Mucosa of stomach (tissue), 1 donor: Measurements from ENCODE around the gene CALML4.
"Not testable (repeated sequence)": the region's sequence is repeated elsewhere in the genome, so short reads cannot be mapped to it uniquely, and the experiment has no call there.

Source experiments
- H3K27me3 ChIP-seq: one replicate; pipeline ENCODE4 v1.7.0; 2013; ENCODE audit warnings: mild to moderate bottlenecking, low read length; ENCODE audit not compliant: control insufficient read depth, insufficient read depth
- H3K36me3 ChIP-seq: one replicate; pipeline ENCODE4 v1.7.0; 2013; ENCODE audit warnings: low read length; ENCODE audit not compliant: control insufficient read depth, insufficient read depth
- H3K4me1 ChIP-seq: one replicate; pipeline ENCODE4 v1.7.0; 2013; ENCODE audit warnings: mild to moderate bottlenecking, low read length; ENCODE audit not compliant: control insufficient read depth, insufficient read depth
- H3K4me3 ChIP-seq: one replicate; pipeline ENCODE4 v1.7.0; 2013; ENCODE audit warnings: low read length
- H3K9ac ChIP-seq: one replicate; pipeline ENCODE4 v1.7.0; 2013; ENCODE audit warnings: mild to moderate bottlenecking, low read length, moderate library complexity
- H3K9me3 ChIP-seq: one replicate; pipeline ENCODE4 v1.7.0; 2013; ENCODE audit warnings: mild to moderate bottlenecking, low read length, moderate library complexity; ENCODE audit not compliant: control insufficient read depth
- donor health status: Pancreatic carcinoma.

CALML4 gene

DNA sequence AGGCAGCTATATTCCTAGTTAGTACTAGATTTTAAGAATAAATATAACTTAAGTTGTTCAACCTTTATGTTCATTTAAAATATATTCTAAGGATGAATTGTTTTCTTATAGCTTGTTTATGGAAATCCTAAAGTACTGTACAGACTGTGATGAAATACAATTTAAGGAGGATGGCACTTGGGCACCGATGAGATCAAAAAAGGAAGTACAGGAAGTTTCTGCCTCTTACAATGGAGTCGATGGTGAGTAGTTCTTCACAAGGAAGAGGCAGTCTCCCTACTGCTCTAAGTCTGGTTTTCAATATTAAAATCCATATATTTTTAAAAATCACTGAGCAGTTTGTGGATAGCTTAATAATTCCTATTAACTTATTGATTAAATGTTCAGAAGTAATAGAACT is 29.6 kb downstream of the CALML4 start:
- Histone ChIP-seq H3K27me3 (no peaks in the 10 kb centered on the region), H3K36me3 (peaks cover 5% of the 10 kb centered on the region), H3K9ac (no peak overlapping the region), H3K9me3 (no peaks in the 10 kb centered on the region), H3K4me3 (no peak overlapping the region), H3K4me1 (no peaks in the 10 kb centered on the region)

DNA sequence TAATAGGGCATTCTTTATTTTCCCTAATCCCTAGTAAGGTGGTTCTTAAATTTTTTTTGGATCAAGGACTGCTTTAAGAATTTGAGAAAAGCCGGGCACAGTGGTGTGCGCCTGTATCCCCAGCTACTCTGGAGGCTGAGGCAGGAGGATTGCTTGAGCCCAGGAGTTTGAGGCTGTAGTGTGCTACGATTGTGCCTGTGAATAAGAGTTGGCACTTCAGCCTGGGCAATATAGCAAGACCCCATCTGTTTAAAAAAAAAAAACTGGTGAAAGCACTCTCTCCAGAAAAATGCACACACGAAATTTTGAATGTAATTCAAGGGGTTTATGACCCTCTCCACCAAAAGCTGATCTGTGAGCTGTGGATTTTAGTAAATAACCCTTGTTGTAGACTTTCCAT is 32.0 kb downstream of the CALML4 start:
- no peaks in the 10 kb centered on the region for H3K9me3 ChIP-seq
- no peak overlapping the region for H3K9ac ChIP-seq
- no peaks in the 10 kb centered on the region for H3K27me3 ChIP-seq
- peaks cover 5% of the 10 kb centered on the region for H3K36me3 ChIP-seq
- no peak overlapping the region for H3K4me3 ChIP-seq
- no peaks in the 10 kb centered on the region for H3K4me1 ChIP-seq

DNA sequence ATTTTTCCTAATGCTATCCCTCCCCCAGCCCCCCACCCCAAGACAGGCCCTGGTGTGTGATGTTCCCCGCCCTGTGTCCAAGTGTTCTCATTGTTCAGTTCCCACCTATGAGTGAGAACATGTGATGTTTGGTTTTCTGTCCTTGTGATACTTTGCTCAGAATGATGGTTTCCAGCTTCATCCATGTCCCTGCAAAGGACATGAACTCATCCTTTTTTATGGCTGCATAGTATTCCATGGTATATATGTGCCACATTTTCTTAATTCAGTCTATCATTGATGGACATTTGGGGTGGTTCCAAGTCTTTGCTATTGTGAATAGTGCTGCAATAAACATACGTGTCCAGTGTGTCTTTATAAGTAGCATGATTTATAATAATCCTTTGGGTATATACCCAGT is 33.1 kb downstream of the CALML4 start:
- not testable (repeated sequence) for H3K4me3 ChIP-seq, H3K27me3 ChIP-seq, H3K9ac ChIP-seq, H3K9me3 ChIP-seq, H3K36me3 ChIP-seq, H3K4me1 ChIP-seq

DNA sequence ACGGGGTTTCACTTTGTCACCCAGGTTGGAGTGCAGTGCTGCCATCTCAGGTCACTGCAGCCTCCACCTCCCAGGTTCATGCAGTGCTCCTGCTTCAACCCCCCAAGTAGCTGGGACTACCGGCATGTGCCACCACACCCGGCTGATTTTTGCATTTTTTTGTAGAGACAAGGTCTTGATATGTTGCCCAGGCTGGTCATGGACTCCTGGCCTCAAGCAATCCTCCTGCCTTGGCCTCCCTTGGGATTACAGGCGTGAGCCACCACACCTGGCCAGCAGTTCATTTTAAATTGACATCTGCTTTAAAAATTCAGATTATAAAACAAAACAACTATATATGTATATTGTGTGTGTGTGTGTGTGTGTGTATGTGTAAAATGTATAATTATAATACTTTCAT is 38.3 kb downstream of the CALML4 start:
- H3K4me1 ChIP-seq = no peaks in the 10 kb centered on the region

DNA sequence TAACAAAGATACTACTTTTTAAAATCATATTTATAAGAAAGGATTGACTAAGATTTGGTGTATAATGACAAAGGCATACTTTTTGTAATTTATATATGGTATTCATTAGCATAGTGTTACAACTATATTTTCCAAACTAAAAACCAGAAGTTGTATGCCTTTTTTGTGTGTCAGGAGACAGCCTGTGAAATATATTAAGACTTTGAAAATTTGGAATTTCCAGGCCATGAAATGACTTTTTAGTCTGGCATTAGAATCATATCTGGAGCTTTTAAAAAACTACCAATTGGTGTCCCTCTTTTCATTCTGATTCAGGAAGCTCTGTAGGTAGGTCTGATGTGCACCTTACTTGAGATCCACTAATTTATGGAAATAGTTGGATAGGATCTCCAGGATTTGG is 41.9 kb downstream of the CALML4 start:
- Histone ChIP-seq H3K4me3 (no peak overlapping the region), H3K27me3 (no peaks in the 10 kb centered on the region), H3K9me3 (no peaks in the 10 kb centered on the region), H3K9ac (no peak overlapping the region), H3K4me1 (no peaks in the 10 kb centered on the region), H3K36me3 (no peaks in the 10 kb centered on the region)

More for the DNA sequence above, 38.3 kb downstream of the CALML4 start:
- H3K4me3 ChIP-seq = no peak overlapping the region
- H3K9ac ChIP-seq = no peak overlapping the region
- no peaks in the 10 kb centered on the region for H3K9me3 ChIP-seq
- no peaks in the 10 kb centered on the region for H3K36me3 ChIP-seq
- no peaks in the 10 kb centered on the region for H3K27me3 ChIP-seq

DNA sequence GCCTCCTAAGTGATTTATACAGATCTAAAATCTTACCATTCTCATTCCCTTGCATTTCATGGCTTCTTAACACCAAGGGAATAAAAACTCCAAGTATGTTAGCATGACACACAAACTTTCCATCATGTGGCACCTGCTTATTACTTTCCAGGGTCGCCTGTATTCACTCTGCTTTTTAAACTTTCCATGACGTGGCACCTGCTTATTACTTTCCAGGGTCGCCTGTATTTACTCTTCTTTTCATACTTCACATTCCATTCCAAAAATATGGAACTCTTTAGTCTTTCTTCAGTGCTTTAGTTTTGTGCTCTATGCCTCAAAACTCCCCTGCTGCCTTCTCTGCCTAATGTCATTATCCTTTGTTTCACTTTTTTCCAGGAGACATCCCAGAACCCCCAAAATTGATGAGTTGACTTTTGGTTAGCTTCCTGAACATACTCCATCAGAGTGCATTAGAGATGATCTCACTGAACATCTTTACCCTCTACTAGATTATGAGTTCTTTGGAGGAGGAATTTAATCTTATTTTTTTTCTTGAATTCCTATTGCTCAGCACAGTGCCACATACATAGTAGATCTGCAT is 47.0 kb downstream of the CALML4 start:
- no peaks in the 10 kb centered on the region for H3K36me3 ChIP-seq
- no peaks in the 10 kb centered on the region for H3K4me1 ChIP-seq
- H3K9ac ChIP-seq = no peak overlapping the region
- no peak overlapping the region for H3K4me3 ChIP-seq
- no peaks in the 10 kb centered on the region for H3K9me3 ChIP-seq
- no peaks in the 10 kb centered on the region for H3K27me3 ChIP-seq

DNA sequence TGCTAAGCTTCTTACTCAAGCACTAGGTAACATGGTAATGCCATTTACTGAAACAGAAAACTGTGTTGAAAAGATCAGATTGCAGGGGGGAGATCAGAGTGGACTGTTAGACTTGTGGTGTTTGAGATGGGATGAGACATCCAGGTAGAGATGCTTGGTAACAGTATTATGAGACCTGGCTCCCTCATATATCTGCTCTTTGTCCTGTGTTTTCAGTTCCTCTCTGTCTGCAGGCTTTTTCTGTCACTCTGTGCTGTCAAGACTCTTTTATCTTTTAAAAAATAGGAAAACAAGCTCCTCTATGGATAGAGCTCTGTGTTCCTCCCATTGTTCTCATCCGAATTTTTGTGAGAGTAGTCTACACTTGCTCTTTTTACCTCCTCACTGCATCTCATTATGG is 48.1 kb downstream of the CALML4 start:
- Histone ChIP-seq H3K9ac (no peak overlapping the region), H3K4me1 (no peaks in the 10 kb centered on the region), H3K27me3 (no peaks in the 10 kb centered on the region), H3K4me3 (no peak overlapping the region), H3K36me3 (no peaks in the 10 kb centered on the region), H3K9me3 (no peaks in the 10 kb centered on the region)

DNA sequence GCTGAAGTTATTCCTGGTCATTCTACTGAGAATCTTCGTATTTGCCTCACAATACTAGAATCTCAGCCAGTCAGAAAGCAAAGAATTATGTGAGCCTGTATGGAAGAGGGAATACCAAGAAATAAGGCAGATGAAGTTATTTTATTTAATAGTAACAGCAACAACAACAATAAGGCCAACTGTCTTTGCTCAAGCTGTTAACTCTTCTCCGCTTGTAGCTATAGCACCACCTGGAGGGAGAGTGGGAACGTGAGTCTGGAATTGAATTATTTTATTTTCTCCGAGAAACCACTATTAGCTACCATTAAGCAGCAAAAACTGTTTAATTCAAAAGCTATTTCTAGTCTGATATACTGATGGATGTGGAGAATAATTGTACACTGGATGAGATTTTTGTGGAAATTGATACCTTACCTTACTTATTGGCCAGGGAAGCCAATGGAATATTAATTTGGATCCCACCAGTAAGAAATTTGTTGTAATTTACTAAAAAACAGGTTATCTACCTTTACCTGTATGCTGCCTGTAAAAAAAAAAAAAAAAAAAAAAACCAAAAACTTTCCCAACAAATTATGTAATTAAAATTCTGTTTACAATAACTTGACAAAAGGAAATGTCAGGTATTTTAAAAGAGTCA is 50.1 kb downstream of the CALML4 start:
- no peaks in the 10 kb centered on the region for H3K9me3 ChIP-seq
- H3K27me3 ChIP-seq = no peaks in the 10 kb centered on the region
- H3K4me3 ChIP-seq = no peak overlapping the region
- H3K4me1 ChIP-seq = no peaks in the 10 kb centered on the region
- H3K36me3 ChIP-seq = no peaks in the 10 kb centered on the region
- no peak overlapping the region for H3K9ac ChIP-seq

DNA sequence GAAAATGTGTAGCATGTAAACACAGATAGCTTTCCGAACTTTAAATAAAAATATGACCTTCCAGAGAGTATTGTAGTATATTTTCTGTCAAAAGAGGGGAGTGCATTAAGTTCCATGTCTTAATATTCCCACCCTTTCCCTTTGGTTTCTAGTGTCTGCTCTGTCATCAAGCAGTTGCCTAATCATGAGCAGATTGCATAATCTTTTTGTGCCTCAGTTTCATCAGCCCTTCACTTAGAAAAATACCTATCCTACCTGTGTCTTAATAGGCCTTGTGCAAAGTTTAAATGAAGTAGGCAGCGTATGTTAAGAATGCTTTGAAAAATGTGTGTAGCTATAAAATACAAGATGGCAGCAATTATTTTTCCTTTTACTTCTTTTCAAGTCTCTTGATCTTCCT is 52.8 kb downstream of the CALML4 start:
- H3K9ac ChIP-seq = no peak overlapping the region
- no peaks in the 10 kb centered on the region for H3K27me3 ChIP-seq
- H3K4me1 ChIP-seq = no peaks in the 10 kb centered on the region
- H3K4me3 ChIP-seq = no peak overlapping the region
- no peaks in the 10 kb centered on the region for H3K9me3 ChIP-seq
- no peaks in the 10 kb centered on the region for H3K36me3 ChIP-seq

DNA sequence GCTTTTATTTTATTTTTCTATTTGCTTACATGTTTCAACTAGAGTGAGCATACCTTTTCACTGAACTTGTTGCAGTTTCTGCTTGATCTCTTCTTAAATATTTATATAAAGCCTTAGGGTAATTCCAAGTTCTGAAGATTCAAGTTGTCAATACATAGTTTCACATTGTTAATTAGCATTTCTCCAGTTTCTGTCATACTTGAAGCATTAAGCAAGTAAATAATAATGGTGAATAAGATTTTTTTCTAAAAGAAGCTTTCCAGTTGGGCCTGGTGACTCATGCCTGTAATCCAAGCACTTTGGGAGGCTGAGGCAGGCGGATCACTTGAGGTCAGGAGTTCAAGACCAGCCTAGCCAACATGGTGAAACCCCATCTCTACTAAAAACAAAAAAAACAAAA is 53.9 kb downstream of the CALML4 start:
- H3K9ac ChIP-seq = no peak overlapping the region
- H3K4me1 ChIP-seq = no peaks in the 10 kb centered on the region
- no peaks in the 10 kb centered on the region for H3K9me3 ChIP-seq
- H3K36me3 ChIP-seq = no peaks in the 10 kb centered on the region
- H3K4me3 ChIP-seq = no peak overlapping the region
- no peaks in the 10 kb centered on the region for H3K27me3 ChIP-seq

DNA sequence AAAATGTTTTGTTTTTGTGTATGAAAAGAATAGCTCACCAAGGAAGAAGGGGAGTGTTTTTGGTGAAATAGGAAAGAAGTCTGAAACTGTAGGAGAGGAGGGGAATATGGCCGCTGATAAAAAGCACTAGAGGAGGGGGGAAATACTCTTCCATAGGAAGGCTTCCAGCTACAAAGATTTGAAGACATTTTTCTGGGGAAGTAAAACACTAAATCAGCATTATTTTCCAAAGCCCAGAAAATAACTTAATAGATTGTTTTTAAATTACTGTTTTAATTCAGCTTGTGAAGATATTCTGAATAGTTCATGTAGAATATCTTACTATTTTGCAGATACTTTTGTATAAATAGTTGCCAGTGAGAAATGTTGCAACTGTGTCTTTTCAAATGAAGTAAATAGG is 54.9 kb downstream of the CALML4 start:
- H3K27me3 ChIP-seq = no peaks in the 10 kb centered on the region
- no peaks in the 10 kb centered on the region for H3K9me3 ChIP-seq
- H3K4me3 ChIP-seq = no peak overlapping the region
- H3K4me1 ChIP-seq = no peaks in the 10 kb centered on the region
- no peaks in the 10 kb centered on the region for H3K36me3 ChIP-seq
- no peak overlapping the region for H3K9ac ChIP-seq

DNA sequence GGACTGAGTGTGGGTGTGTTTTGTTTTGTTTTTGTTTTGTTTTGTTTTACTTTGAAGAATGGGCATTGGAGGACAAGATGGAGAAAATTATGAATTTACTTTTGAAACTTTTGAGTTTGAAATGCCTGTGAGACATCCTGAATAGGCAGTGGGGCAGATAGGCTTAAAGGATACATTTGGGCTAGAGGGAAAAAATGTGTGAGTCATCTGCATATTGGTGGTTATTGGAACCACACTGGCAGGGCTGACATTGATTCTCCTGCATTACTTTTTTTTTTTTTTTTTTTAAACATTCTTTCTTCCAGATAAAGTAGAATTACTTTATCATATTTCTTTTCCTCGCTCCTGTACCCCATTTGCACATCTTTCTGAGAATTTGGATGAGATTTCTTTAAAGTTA is 56.1 kb downstream of the CALML4 start:
- Histone ChIP-seq H3K9ac (no peak overlapping the region), H3K4me1 (no peaks in the 10 kb centered on the region), H3K36me3 (no peaks in the 10 kb centered on the region), H3K9me3 (no peaks in the 10 kb centered on the region), H3K4me3 (no peak overlapping the region), H3K27me3 (no peaks in the 10 kb centered on the region)

DNA sequence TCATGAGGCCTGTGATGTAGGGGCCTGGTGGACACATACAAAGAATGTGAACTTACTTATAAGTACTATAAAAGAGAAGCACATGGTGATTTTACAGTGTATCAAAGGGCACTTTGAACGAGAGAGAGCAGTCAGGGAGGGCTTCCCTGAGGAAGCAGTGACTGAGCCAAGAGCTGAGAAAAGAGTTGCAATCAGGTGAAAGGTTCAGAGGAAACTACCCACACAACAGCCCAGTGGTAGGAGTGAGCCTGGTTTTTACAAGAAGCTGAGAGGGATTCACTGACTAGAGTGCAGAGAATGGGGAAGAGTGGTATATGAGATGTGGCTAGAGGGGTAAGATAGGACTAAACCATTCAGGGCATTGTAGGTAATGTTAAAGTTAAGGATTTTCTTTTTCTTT is 57.1 kb downstream of the CALML4 start:
- Histone ChIP-seq H3K36me3 (no peaks in the 10 kb centered on the region), H3K9me3 (no peaks in the 10 kb centered on the region), H3K4me3 (no peak overlapping the region), H3K4me1 (no peaks in the 10 kb centered on the region), H3K9ac (no peak overlapping the region), H3K27me3 (no peaks in the 10 kb centered on the region)
